Transverse colon (tissue), 3 donors: ENCODE measurements around the gene SNTA1.
"Not testable (repeated sequence)": the region's sequence is repeated elsewhere in the genome, so short reads cannot be mapped to it uniquely, and the experiment has no call there.

ENCODE experiments used
- CTCF ChIP-seq, 5 experiments: fragments of 200-600 bp in 3 of 5; fragments of 450-650 bp in 2 of 5; sonication (generic) in 3 of 5; IDR thresholded peaks; 1 replicate in 2 of 5; 2 replicates in 3 of 5; pipeline ENCODE4 v1.5.1; 2016 to 2017; ENCODE audit warnings: antibody characterized with exemption in 5 of 5, inconsistent platforms in 3 of 5, mild to moderate bottlenecking in 2 of 5, moderate library complexity in 1 of 5
- EP300 ChIP-seq: sonication (generic); formaldehyde crosslinking; IDR thresholded peaks from one replicate; pipeline ENCODE4 v1.6.1; 2017; ENCODE audit warnings: antibody characterized with exemption, low read depth

DNA sequence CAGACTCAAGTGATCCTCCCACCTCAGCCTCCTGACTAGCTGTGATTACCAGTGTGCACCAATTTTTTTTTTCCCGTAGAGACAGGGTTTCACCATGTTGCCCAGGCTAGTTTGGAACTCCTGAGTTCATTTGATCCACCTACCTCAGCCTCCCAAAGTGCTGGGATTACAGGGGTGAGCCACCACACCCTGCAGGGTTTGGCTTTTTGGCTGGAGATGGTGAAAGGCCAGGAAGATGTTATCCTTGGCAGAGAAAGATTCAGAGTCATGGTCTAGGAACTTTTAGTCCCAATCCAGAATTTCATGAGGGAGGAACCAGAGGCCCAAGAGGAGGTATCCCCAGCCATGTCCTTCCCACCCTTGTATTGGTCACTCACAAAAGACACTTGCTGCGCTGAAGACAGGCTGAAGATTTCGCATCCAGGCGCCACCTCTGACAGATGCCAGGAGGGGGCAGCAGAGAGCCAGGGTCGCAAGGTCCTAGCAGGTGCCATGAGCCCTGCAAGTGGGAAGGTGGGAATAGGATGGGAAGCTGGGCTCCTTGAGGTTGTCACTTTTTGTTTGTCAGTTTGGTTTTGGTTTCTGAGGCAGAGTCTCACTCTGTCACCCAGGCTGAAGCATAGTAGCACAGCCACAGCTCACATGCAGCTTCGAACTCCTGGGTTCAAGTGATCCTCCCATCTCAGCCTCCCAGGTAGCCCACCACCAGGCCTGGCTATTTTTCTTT is 13.5 kb upstream of the SNTA1 start:
- TF ChIP-seq CTCF (IDR thresholded peaks at IDR 0.05): peak; percentile 91 to 95 (median 95)
- TF ChIP-seq EP300: not testable (repeated sequence)
